DMS 273 (cell line): ENCODE data around the gene ERICH4.
"Not testable (repeated sequence)": the region's sequence is repeated elsewhere in the genome, so short reads cannot be mapped to it uniquely, and the experiment has no call there.

ENCODE experiments used
- DNase-seq: peaks from one replicate; lab custom pipeline; 2025; ENCODE audit not compliant: unreplicated experiment; lab: John Stamatoyannopoulos, UW

ERICH4 gene

GRCh38 chr19:41476583-41476982 is 33.6 kb downstream of the ERICH4 start:
- no peak for DNase-seq

GRCh38 chr19:41478171-41478570 is 35.2 kb downstream of the ERICH4 start:
- DNase-seq, result no peak

GRCh38 chr19:41478875-41479756 is 36.2 kb downstream of the ERICH4 start:
- DNase-seq, result no peak

GRCh38 chr19:41479757-41480191 is 36.8 kb downstream of the ERICH4 start:
- no peak for DNase-seq

GRCh38 chr19:41480336-41480735 is 37.4 kb downstream of the ERICH4 start:
- DNase-seq, result no peak

- DNase-seq, result no peak
Observed at GRCh38 chr19:41484822-41485221, 41.9 kb downstream of the ERICH4 start.

GRCh38 chr19:41486953-41487352 is 44.0 kb downstream of the ERICH4 start:
- not testable (repeated sequence) for DNase-seq

GRCh38 chr19:41492843-41493242 is 49.9 kb downstream of the ERICH4 start:
- no peak for DNase-seq
